ENCODE results near the gene SLC35E2B. TPM values are rescaled to one million over a fixed set of nuclear protein-coding genes. Genes with fewer than 3 reads are reported as not detected.
A peak's percentile ranks its signal among the peaks of the same experiment; 100 is the strongest.

The SLC35E2B gene
- total and polyA plus RNA-seq, 2 donors: 22.5 to 45.6 TPM

DNA sequence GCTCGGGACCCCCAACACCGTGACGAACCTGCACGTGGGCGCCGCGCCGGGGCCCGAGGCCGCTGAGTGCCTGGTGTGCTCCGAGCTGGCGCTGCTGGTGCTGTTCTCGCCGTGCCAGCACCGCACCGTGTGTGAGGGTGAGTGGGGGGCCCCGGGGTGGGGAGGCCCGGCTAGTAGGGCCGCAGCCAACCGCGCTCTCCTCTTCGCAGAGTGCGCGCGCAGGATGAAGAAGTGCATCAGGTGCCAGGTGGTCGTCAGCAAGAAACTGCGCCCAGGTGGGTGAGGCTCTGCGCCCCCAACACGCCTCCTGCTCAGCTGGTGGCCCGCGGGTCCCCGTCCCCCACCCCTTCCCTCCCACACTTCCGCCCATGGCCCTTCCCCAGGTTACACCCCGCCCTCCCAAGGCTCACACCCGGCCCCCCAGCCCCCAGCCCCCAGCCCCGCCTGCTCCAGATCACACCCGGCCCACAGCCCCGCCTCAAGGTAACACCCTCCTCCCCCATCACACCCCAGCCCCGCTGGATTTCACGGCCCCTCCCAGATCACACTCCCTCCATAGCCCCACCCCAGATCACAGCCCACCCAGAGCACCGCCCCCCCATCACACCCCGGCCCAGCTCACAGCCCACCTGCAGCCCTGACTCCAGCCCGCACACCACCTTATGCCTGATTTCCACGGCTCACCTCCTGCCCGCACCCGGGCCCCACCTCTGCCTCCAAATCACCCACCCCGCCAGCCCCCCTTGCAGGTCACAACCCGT is 63.0 kb downstream of the SLC35E2B start:
- Histone ChIP-seq H3K36me3 (ENCODE audit: control insufficient read depth in 2 of 2, insufficient read depth in 2 of 2, low read length in 1 of 2) (peaks cover 7 to 16% of the 10 kb centered on the region in 2 donors), H3K27ac (ENCODE audit: low read depth in 1 of 2, low read length in 1 of 2) (peak overlapping the region; percentile 96), H3K4me1 (ENCODE audit: control insufficient read depth in 2 of 2, insufficient read depth in 2 of 2, low read length in 2 of 2) (peaks cover 12 to 36% of the 10 kb centered on the region in 2 donors), H3K4me3 (ENCODE audit: low read length in 2 of 2) (peak overlapping the region; percentile 51 to 65), H3K27me3 (ENCODE audit: control insufficient read depth in 2 of 2, insufficient read depth in 1 of 2, low read length in 1 of 2) (peaks cover 16 to 21% of the 10 kb centered on the region in 2 donors), H3K9me3 (ENCODE audit: control insufficient read depth in 2 of 2, insufficient read depth in 1 of 2, low read length in 1 of 2) (no peaks in the 10 kb centered on the region)
- 16% methylated on average over 47 of the region's 48 CpGs for WGBS
- peak; percentile 59 to 91 (median 73) for DNase-seq (ENCODE audit: low read depth in 6 of 9, low spot score in 9 of 9)

DNA sequence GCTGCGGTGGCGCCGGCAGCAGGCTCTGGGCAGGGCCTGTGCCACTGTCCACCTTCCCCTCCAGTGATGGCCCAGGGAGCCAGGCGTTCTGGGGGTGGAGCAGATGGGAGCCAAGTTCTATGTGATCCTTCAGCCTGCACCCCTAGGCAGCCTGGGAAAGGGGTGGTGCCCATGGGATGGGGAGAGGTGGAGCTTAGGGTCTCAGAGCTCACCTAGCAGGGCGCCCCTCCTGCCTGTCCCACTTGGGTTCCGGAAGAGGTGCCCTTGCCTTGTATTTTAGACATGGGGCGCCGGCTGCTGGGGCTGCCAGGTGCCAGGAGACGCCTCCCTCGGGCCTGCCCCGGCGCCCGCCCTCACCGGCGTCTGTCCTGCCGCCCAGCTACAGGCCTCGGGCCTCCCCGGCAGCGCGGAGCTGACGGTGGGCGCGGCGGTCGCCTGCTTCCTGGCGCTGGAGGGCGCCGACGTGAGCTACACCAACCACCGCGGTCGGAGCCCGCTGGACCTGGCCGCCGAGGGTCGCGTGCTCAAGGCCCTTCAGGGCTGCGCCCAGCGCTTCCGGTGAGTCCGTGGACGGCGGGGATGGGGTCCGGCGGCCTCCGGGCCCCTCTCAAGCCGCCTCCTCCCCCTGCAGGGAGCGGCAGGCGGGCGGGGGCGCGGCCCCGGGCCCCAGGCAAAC is 63.7 kb downstream of the SLC35E2B start:
- peaks cover 12 to 36% of the 10 kb centered on the region in 2 donors for H3K4me1 ChIP-seq (ENCODE audit: control insufficient read depth in 2 of 2, insufficient read depth in 2 of 2, low read length in 2 of 2)
- peaks cover 7 to 16% of the 10 kb centered on the region in 2 donors for H3K36me3 ChIP-seq (ENCODE audit: control insufficient read depth in 2 of 2, insufficient read depth in 2 of 2, low read length in 1 of 2)
- DNase-seq (ENCODE audit: low read depth in 6 of 9, low spot score in 9 of 9): peak in 3 of 9 donors; percentile 40 to 66 (median 44)
- H3K4me3 ChIP-seq (ENCODE audit: low read length in 2 of 2): peak overlapping the region; percentile 51 to 65
- 31% methylated on average over 53 of the region's 53 CpGs for WGBS
- H3K27ac ChIP-seq (ENCODE audit: low read depth in 1 of 2, low read length in 1 of 2): peak overlapping the region; percentile 96
- no peaks in the 10 kb centered on the region for H3K9me3 ChIP-seq (ENCODE audit: control insufficient read depth in 2 of 2, insufficient read depth in 1 of 2, low read length in 1 of 2)
- peaks cover 16 to 21% of the 10 kb centered on the region in 2 donors for H3K27me3 ChIP-seq (ENCODE audit: control insufficient read depth in 2 of 2, insufficient read depth in 1 of 2, low read length in 1 of 2)

DNA sequence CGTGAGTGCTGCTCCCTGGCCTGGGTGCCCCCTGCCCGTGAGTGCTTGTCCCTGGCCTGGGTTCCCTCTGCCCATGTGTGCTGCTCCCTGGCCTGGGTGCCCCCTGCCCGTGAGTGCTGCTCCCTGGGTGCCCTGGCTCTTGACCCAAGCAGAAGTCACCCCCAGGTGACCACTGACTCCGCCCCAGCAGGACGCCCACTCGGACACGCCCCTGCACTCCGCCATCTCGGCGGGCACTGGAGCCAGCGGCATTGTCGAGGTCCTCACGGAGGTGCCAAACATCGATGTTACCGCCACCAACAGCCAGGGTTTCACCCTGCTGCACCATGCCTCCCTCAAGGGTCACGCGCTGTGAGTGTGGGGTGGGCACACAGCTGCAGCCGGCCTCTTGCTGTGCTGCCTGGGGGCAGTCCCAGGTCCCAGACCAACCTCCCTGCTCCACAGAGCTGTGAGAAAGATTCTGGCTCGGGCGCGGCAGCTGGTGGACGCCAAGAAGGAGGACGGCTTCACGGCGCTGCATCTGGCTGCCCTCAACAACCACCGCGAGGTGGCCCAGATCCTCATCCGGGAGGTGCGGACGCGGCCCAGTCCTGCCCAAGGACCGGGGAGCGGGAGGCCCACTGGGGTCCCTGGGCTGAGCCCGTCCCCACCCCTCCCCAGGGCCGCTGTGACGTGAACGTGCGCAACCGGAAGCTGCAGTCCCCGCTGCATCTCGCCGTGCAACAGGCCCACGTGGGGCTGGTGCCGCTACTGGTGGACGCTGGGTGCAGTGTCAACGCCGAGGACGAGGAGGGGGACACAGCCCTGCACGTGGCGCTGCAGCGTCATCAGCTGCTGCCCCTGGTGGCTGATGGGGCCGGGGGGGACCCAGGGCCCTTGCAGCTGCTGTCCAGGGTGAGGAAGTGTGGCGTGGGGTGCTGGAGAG is 64.5 kb downstream of the SLC35E2B start:
- Histone ChIP-seq H3K4me3 (ENCODE audit: low read length in 2 of 2) (peak overlapping the region; percentile 51 to 65), H3K36me3 (ENCODE audit: control insufficient read depth in 2 of 2, insufficient read depth in 2 of 2, low read length in 1 of 2) (peaks cover 7 to 16% of the 10 kb centered on the region in 2 donors), H3K4me1 (ENCODE audit: control insufficient read depth in 2 of 2, insufficient read depth in 2 of 2, low read length in 2 of 2) (peaks cover 12 to 36% of the 10 kb centered on the region in 2 donors), H3K27ac (ENCODE audit: low read depth in 1 of 2, low read length in 1 of 2) (peak overlapping the region in 1 of 2 donors; percentile 96), H3K9me3 (ENCODE audit: control insufficient read depth in 2 of 2, insufficient read depth in 1 of 2, low read length in 1 of 2) (no peaks in the 10 kb centered on the region), H3K27me3 (ENCODE audit: control insufficient read depth in 2 of 2, insufficient read depth in 1 of 2, low read length in 1 of 2) (peaks cover 16 to 21% of the 10 kb centered on the region in 2 donors)
- 98% methylated on average over 53 of the region's 53 CpGs for WGBS
- no peak for DNase-seq (ENCODE audit: low read depth in 6 of 9, low spot score in 9 of 9)

GRCh38 chr1:1627261-1627828 is 65.2 kb downstream of the SLC35E2B start:
- H3K27me3 ChIP-seq (ENCODE audit: control insufficient read depth in 2 of 2, insufficient read depth in 1 of 2, low read length in 1 of 2): peaks cover 16 to 20% of the 10 kb centered on the region in 2 donors
- DNase-seq (ENCODE audit: low read depth in 6 of 9, low spot score in 9 of 9): no peak
- 95% methylated on average over 37 of the region's 37 CpGs for WGBS
- peaks cover 12 to 36% of the 10 kb centered on the region in 2 donors for H3K4me1 ChIP-seq (ENCODE audit: control insufficient read depth in 2 of 2, insufficient read depth in 2 of 2, low read length in 2 of 2)
- H3K27ac ChIP-seq (ENCODE audit: low read depth in 1 of 2, low read length in 1 of 2): no peak overlapping the region
- H3K36me3 ChIP-seq (ENCODE audit: control insufficient read depth in 2 of 2, insufficient read depth in 2 of 2, low read length in 1 of 2): peaks cover 7 to 16% of the 10 kb centered on the region in 2 donors
- H3K4me3 ChIP-seq (ENCODE audit: low read length in 2 of 2): no peak overlapping the region
- H3K9me3 ChIP-seq (ENCODE audit: control insufficient read depth in 2 of 2, insufficient read depth in 1 of 2, low read length in 1 of 2): no peaks in the 10 kb centered on the region

DNA sequence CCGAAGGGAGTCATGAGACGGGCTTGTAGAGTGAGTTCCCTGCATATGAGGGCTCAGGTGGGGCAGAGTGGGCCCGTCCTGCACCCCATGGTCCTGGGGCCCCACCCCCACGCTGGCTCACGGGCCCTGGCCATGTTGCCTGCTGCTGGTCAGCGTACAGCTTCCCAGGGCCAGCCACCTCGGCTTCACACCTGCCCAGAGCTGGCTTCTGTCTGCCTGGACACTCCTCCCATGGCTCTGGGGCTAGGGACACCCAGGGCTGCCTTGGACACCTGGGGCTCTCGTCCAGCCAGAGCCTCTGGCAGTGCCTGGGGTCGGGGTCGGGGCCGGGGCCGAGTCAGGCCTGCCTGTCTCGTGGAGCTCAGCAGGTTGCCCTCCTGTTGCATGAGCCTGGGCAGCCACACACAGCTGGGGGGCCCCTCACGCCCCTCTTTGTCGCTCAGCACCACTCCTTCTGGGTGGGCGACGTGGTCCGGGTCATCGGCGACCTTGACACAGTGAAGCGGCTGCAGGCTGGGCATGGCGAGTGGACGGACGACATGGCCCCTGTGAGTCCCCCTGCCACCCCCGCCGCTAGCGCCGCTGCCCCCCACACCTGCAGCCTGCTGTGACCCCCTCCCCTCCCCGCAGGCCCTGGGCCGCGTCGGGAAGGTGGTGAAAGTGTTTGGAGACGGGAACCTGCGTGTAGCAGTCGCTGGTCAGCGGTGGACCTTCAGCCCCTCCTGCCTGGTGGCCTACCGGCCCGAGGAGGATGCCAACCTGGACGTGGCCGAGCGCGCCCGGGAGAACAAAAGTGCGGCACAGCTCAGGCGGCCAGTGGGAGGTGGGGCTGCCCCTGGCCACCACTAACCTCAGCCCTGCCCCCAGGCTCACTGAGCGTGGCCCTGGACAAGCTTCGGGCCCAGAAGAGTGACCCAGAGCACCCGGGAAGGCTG is 66.1 kb downstream of the SLC35E2B start:
- 97% methylated on average over 48 of the region's 48 CpGs for WGBS
- H3K27me3 ChIP-seq (ENCODE audit: control insufficient read depth in 2 of 2, insufficient read depth in 1 of 2, low read length in 1 of 2): peaks cover 8 to 12% of the 10 kb centered on the region in 2 donors
- no peak overlapping the region for H3K27ac ChIP-seq (ENCODE audit: low read depth in 1 of 2, low read length in 1 of 2)
- H3K4me1 ChIP-seq (ENCODE audit: control insufficient read depth in 2 of 2, insufficient read depth in 2 of 2, low read length in 2 of 2): peaks cover 9 to 29% of the 10 kb centered on the region in 2 donors
- DNase-seq (ENCODE audit: low read depth in 6 of 9, low spot score in 9 of 9): no peak
- H3K9me3 ChIP-seq (ENCODE audit: control insufficient read depth in 2 of 2, insufficient read depth in 1 of 2, low read length in 1 of 2): no peaks in the 10 kb centered on the region
- H3K4me3 ChIP-seq (ENCODE audit: low read length in 2 of 2): no peak overlapping the region
- H3K36me3 ChIP-seq (ENCODE audit: control insufficient read depth in 2 of 2, insufficient read depth in 2 of 2, low read length in 1 of 2): peaks cover 7 to 16% of the 10 kb centered on the region in 2 donors

DNA sequence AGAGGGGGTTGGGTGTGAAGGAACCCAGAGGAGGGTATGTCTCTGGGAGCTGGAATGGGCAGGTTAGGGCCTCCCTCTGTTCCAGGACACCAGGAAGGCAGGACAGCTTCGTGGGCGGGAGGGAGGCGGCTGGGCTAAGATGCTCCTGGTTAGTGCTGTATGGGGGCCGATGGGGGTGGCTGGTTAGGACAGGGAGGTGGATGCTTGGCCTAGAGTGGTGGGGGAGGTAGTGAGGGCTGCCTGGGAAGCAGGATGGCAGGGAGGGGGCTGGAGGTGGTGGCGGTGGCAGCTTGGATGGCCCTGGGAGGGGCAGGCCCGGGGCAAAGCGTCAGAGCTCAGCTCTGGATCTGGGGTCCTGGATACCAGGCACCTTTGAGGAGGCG is 66.8 kb downstream of the SLC35E2B start:
- no peak for DNase-seq (ENCODE audit: low read depth in 6 of 9, low spot score in 9 of 9)
- H3K9me3 ChIP-seq (ENCODE audit: control insufficient read depth in 2 of 2, insufficient read depth in 1 of 2, low read length in 1 of 2): no peaks in the 10 kb centered on the region
- H3K4me1 ChIP-seq (ENCODE audit: control insufficient read depth in 2 of 2, insufficient read depth in 2 of 2, low read length in 2 of 2): peaks cover 4 to 22% of the 10 kb centered on the region in 2 donors
- H3K4me3 ChIP-seq (ENCODE audit: low read length in 2 of 2): no peak overlapping the region
- no peak overlapping the region for H3K27ac ChIP-seq (ENCODE audit: low read depth in 1 of 2, low read length in 1 of 2)
- H3K27me3 ChIP-seq (ENCODE audit: control insufficient read depth in 2 of 2, insufficient read depth in 1 of 2, low read length in 1 of 2): peaks cover 2 to 5% of the 10 kb centered on the region in 2 donors
- H3K36me3 ChIP-seq (ENCODE audit: control insufficient read depth in 2 of 2, insufficient read depth in 2 of 2, low read length in 1 of 2): peaks cover 7 to 16% of the 10 kb centered on the region in 2 donors
- 98% methylated on average over 8 of the region's 8 CpGs for WGBS

- no peak overlapping the region for H3K27ac ChIP-seq (ENCODE audit: low read depth in 1 of 2, low read length in 1 of 2)
- peaks cover under 1 to 18% of the 10 kb centered on the region in 2 donors for H3K4me1 ChIP-seq (ENCODE audit: control insufficient read depth in 2 of 2, insufficient read depth in 2 of 2, low read length in 2 of 2)
- 96% methylated on average over 28 of the region's 28 CpGs for WGBS
- H3K36me3 ChIP-seq (ENCODE audit: control insufficient read depth in 2 of 2, insufficient read depth in 2 of 2, low read length in 1 of 2): peaks cover 7 to 16% of the 10 kb centered on the region in 2 donors
- no peak for DNase-seq (ENCODE audit: low read depth in 6 of 9, low spot score in 9 of 9)
- H3K9me3 ChIP-seq (ENCODE audit: control insufficient read depth in 2 of 2, insufficient read depth in 1 of 2, low read length in 1 of 2): no peaks in the 10 kb centered on the region
- H3K4me3 ChIP-seq (ENCODE audit: low read length in 2 of 2): no peak overlapping the region
- peaks cover 0 to under 1% of the 10 kb centered on the region in 2 donors for H3K27me3 ChIP-seq (ENCODE audit: control insufficient read depth in 2 of 2, insufficient read depth in 1 of 2, low read length in 1 of 2)
Measured at GRCh38 chr1:1625404-1625775, 67.2 kb downstream of the SLC35E2B start.
